SK-N-SH (cell line): ENCODE data around the gene EFCAB8.

ENCODE experiments used
- CTCF ChIP-seq: fragments of 200-600 bp; sonication (generic); IDR thresholded peaks from 2 replicates; pipeline ENCODE4 v1.6.1; 2017; ENCODE audit warnings: antibody characterized with exemption, mild to moderate bottlenecking, moderate library complexity
- POLR2AphosphoS5 ChIP-seq: IDR thresholded peaks from 2 replicates; pipeline ENCODE4 v1.6.1; 2012; ENCODE audit warnings: low read depth, low read length

GRCh38 chr20:32888636-32889035 is 29.9 kb downstream of the EFCAB8 start:
- TF ChIP-seq CTCF (no peak), POLR2AphosphoS5 (no peak)
